Neural cell (in vitro differentiated cells): ENCODE results near the gene NELL1. TPM values are rescaled to one million over a fixed set of nuclear protein-coding genes. Genes with fewer than 3 reads are reported as not detected.

Source experiments
- H2AFZ ChIP-seq: fragments of 200-600, 300-800 bp; sonication (generic), shearing (Covaris generic); 2 replicates; pipeline ENCODE4 v1.6.0; 2014; ENCODE audit warnings: low read depth, mild to moderate bottlenecking, antibody characterized with exemption, low read length, moderate library complexity
- H3F3A ChIP-seq: fragments of 200-600 bp; shearing (Covaris generic); 2 replicates; pipeline ENCODE4 v1.6.1; 2016; ENCODE audit warnings: mild to moderate bottlenecking, moderate library complexity, mixed read lengths, antibody characterized with exemption, low read length; ENCODE audit not compliant: insufficient read depth, poor library complexity, severe bottlenecking
- H3K27ac ChIP-seq: fragments of 200-600, 300-800 bp; sonication (generic), shearing (Covaris generic); 2 replicates; pipeline ENCODE4 v1.5.1; 2014; ENCODE audit warnings: mild to moderate bottlenecking, low read length, moderate library complexity
- H3K27me3 ChIP-seq: fragments of 300-800, 200-600 bp; sonication (generic), shearing (Covaris generic); 2 replicates; pipeline ENCODE4 v1.6.0; 2014; ENCODE audit warnings: mild to moderate bottlenecking, low read depth, low read length, moderate library complexity; ENCODE audit not compliant: insufficient read depth
- H3K36me3 ChIP-seq: fragments of 300-800, 200-600 bp; sonication (generic), shearing (Covaris generic); 2 replicates; pipeline ENCODE4 v1.5.1; 2014; ENCODE audit warnings: mild to moderate bottlenecking, antibody characterized with exemption, low read length, moderate library complexity; ENCODE audit not compliant: insufficient read depth
- H3K4me2 ChIP-seq: fragments of 300-800, 200-600 bp; sonication (generic), shearing (Covaris generic); 2 replicates; pipeline ENCODE4 v1.6.0; 2014; ENCODE audit warnings: mild to moderate bottlenecking, low read length
- H3K4me3 ChIP-seq: fragments of 300-800, 200-600 bp; sonication (generic), shearing (Covaris generic); 2 replicates; pipeline ENCODE4 v1.5.1; 2014; ENCODE audit warnings: mild to moderate bottlenecking, low read length, moderate library complexity
- H3K79me2 ChIP-seq: fragments of 200-600 bp; shearing (Covaris generic); replicated peaks from 2 replicates; pipeline ENCODE4 v1.6.0; 2014; ENCODE audit warnings: mild to moderate bottlenecking, low read length, moderate library complexity; ENCODE audit not compliant: insufficient read depth
- H3K9ac ChIP-seq: fragments of 300-800, 200-600 bp; sonication (generic), shearing (Covaris generic); 2 replicates; pipeline ENCODE4 v1.6.1; 2016; ENCODE audit warnings: mild to moderate bottlenecking, low read length, mixed read lengths
- H3K9me2 ChIP-seq: fragments of 200-600 bp; shearing (Covaris generic); 2 replicates; pipeline ENCODE4 v1.6.1; 2016; ENCODE audit warnings: mild to moderate bottlenecking, low read length, mixed read lengths; ENCODE audit not compliant: insufficient read depth
- H3K9me3 ChIP-seq: fragments of 200-600, 300-800 bp; sonication (generic), shearing (Covaris generic); 2 replicates; pipeline ENCODE4 v1.6.1; 2016; ENCODE audit warnings: mild to moderate bottlenecking, mixed run types, low read length, moderate library complexity, mixed read lengths
- H4K20me1 ChIP-seq: fragments of 200-600 bp; shearing (Covaris generic); 2 replicates; pipeline ENCODE4 v1.6.1; 2016; ENCODE audit warnings: mild to moderate bottlenecking, mixed run types; ENCODE audit not compliant: insufficient read depth
- EP300 ChIP-seq: fragments of 450-650 bp; conservative IDR thresholded peaks from 2 replicates; pipeline ENCODE4 v1.6.1; 2014; ENCODE audit warnings: antibody characterized with exemption, mild to moderate bottlenecking, moderate library complexity; ENCODE audit not compliant: poor library complexity, severe bottlenecking
- EZH2 ChIP-seq: fragments of 200-600, 300-800 bp; shearing (Covaris generic), sonication (generic); IDR thresholded peaks from 2 replicates; pipeline ENCODE4 v1.6.1; 2014; ENCODE audit warnings: antibody characterized with exemption, low read length, borderline replicate concordance, mild to moderate bottlenecking; ENCODE audit not compliant: insufficient read depth, poor library complexity, severe bottlenecking
- MXI1 ChIP-seq: fragments of 450-650 bp; conservative IDR thresholded peaks from 2 replicates; pipeline ENCODE4 v1.6.1; 2014; ENCODE audit warnings: antibody characterized with exemption, mild to moderate bottlenecking; ENCODE audit not compliant: poor library complexity, severe bottlenecking
- POLR2AphosphoS5 ChIP-seq: IDR thresholded peaks from 2 replicates; pipeline ENCODE4 v1.6.1; 2012
- RAD21 ChIP-seq: fragments of 450-650 bp; conservative IDR thresholded peaks from 2 replicates; pipeline ENCODE4 v1.6.1; 2014; ENCODE audit warnings: antibody characterized with exemption, mild to moderate bottlenecking, moderate library complexity
- SMC3 ChIP-seq: fragments of 450-650 bp; conservative IDR thresholded peaks from 2 replicates; pipeline ENCODE4 v1.6.1; 2014; ENCODE audit warnings: antibody characterized with exemption, mild to moderate bottlenecking, moderate library complexity; ENCODE audit not compliant: poor library complexity
- TAF1 ChIP-seq: IDR thresholded peaks from 2 replicates; pipeline ENCODE4 v1.6.1; 2012; ENCODE audit warnings: low read depth
- polyA plus RNA-seq: library from polyadenylated mRNA; depleted of rRNA; stranded (reverse); fragments of >200 nt; gene quantifications from 2 replicates; pipeline ENCODE4 v1.2.3, GENCODE V29; 2014
- TF ChIP-seq, protein P1 (sequence below): IDR thresholded peaks from 2 replicates; pipeline ENCODE4 v1.6.1; 2012; ENCODE audit warnings: borderline replicate concordance
- TF ChIP-seq, protein P2 (sequence below): fragments of 450-650 bp; IDR thresholded peaks from 2 replicates; pipeline ENCODE4 v1.5.1; 2014; ENCODE audit warnings: antibody characterized with exemption, mild to moderate bottlenecking, moderate library complexity; ENCODE audit not compliant: poor library complexity, severe bottlenecking

NELL1 gene
- polyA plus RNA-seq, 1 donor from 2014 or later = 70.4 TPM

DNA sequence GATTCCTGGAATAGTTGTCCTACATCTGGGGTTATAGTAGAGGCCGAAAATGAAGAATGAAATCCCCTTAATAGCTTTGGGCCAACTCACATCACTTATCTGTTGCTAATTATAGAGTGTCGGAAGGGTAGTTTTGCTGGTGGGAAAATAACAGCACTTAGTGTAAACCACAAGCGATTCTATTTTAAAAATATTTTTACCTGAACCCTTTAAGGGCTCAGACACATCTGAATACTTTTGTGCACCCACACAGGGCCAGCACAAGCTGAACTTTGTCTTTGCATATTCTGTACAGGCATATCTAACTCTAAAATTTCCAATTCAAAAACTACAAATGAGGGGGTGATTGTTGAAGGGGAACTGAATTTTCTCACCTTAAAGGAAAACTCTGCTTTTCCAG lies 42.4 kb upstream of the NELL1 start:
- H3K27me3 ChIP-seq = no peaks in the 10 kb centered on the region
- H3F3A ChIP-seq = no peaks in the 10 kb centered on the region
- no peak overlapping the region for H3K27ac ChIP-seq
- H3K4me2 ChIP-seq = no peak overlapping the region
- TF ChIP-seq TAF1 (no peak), SMC3 (no peak), RAD21 (no peak), MXI1 (no peak)
- TF ChIP-seq, protein P1, sequence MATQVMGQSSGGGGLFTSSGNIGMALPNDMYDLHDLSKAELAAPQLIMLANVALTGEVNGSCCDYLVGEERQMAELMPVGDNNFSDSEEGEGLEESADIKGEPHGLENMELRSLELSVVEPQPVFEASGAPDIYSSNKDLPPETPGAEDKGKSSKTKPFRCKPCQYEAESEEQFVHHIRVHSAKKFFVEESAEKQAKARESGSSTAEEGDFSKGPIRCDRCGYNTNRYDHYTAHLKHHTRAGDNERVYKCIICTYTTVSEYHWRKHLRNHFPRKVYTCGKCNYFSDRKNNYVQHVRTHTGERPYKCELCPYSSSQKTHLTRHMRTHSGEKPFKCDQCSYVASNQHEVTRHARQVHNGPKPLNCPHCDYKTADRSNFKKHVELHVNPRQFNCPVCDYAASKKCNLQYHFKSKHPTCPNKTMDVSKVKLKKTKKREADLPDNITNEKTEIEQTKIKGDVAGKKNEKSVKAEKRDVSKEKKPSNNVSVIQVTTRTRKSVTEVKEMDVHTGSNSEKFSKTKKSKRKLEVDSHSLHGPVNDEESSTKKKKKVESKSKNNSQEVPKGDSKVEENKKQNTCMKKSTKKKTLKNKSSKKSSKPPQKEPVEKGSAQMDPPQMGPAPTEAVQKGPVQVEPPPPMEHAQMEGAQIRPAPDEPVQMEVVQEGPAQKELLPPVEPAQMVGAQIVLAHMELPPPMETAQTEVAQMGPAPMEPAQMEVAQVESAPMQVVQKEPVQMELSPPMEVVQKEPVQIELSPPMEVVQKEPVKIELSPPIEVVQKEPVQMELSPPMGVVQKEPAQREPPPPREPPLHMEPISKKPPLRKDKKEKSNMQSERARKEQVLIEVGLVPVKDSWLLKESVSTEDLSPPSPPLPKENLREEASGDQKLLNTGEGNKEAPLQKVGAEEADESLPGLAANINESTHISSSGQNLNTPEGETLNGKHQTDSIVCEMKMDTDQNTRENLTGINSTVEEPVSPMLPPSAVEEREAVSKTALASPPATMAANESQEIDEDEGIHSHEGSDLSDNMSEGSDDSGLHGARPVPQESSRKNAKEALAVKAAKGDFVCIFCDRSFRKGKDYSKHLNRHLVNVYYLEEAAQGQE = no peak
- H4K20me1 ChIP-seq = no peaks in the 10 kb centered on the region
- H3K4me3 ChIP-seq = no peak overlapping the region
- H3K9me3 ChIP-seq = no peaks in the 10 kb centered on the region
- no peaks in the 10 kb centered on the region for H3K79me2 ChIP-seq
- no peaks in the 10 kb centered on the region for H3K36me3 ChIP-seq
- no peak overlapping the region for H3K9ac ChIP-seq
- H3K9me2 ChIP-seq = no peaks in the 10 kb centered on the region
- no peak overlapping the region for H2AFZ ChIP-seq

DNA sequence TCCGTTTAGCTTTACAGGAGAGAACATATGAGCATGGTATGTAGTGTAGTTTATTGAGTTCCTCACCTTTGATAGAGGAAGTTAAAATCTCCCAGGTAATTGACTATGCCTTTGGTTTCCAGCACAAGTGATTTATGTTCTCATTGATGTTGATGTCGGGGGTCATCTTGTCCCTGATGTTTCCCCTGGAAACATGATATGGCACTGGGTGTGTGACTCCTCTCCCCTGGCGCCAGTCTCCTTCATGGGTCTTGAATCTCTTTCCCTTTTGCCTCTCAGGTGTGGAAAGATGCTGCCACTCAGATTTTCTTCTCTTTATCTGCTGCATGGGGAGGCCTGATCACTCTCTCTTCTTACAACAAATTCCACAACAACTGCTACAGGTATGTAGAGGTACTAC lies 41.7 kb upstream of the NELL1 start:
- H3K4me3 ChIP-seq = no peak overlapping the region
- no peaks in the 10 kb centered on the region for H4K20me1 ChIP-seq
- H3K27ac ChIP-seq = no peak overlapping the region
- H3K9me2 ChIP-seq = no peaks in the 10 kb centered on the region
- H3F3A ChIP-seq = no peaks in the 10 kb centered on the region
- H2AFZ ChIP-seq = no peak overlapping the region
- no peaks in the 10 kb centered on the region for H3K79me2 ChIP-seq
- H3K36me3 ChIP-seq = no peaks in the 10 kb centered on the region
- no peak overlapping the region for H3K9ac ChIP-seq
- no peaks in the 10 kb centered on the region for H3K9me3 ChIP-seq
- TF ChIP-seq POLR2AphosphoS5 (no peak), MXI1 (no peak), RAD21 (no peak)
- TF ChIP-seq, protein P1 = no peak
- no peak overlapping the region for H3K4me2 ChIP-seq
- H3K27me3 ChIP-seq = no peaks in the 10 kb centered on the region

DNA sequence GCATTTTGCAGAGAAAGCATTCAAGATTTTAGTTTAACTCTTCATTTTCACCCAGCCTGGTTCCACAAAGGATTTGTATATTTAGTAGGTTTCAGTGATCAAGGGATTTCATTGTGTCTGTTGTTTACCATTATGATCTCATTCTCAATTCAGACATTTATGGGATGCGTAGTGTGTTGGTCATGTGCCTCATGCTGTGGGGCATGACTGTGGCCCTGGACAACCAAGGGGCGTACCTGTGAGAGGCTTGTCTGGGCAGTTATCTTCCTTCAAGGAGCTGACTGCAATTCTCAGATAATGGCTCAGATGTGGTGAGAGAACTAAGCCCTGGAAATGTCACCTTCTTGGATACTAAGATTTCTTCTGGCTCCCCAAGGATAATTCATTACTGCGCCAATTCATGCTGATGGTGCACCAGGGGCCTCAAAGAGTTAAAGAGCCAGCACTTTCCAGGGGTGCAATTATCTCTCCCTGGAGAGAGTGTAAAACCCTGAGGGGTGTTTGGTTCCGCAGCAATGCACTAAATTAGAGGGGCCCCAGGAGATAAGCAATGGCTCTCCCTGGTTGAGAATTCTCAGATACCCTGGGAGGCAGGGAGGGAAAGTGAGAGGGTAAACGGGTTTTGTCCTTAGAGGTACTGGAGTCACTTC lies 37.7 kb upstream of the NELL1 start:
- no peaks in the 10 kb centered on the region for H3K9me3 ChIP-seq
- no peaks in the 10 kb centered on the region for H3F3A ChIP-seq
- H2AFZ ChIP-seq = no peak overlapping the region
- no peaks in the 10 kb centered on the region for H3K27me3 ChIP-seq
- H4K20me1 ChIP-seq = no peaks in the 10 kb centered on the region
- no peaks in the 10 kb centered on the region for H3K36me3 ChIP-seq
- H3K27ac ChIP-seq = no peak overlapping the region
- H3K9ac ChIP-seq = no peak overlapping the region
- no peaks in the 10 kb centered on the region for H3K79me2 ChIP-seq
- H3K9me2 ChIP-seq = no peaks in the 10 kb centered on the region
- no peak overlapping the region for H3K4me3 ChIP-seq
- H3K4me2 ChIP-seq = no peak overlapping the region
- TF ChIP-seq RAD21 = no peak
- TF ChIP-seq, protein P1 = no peak
- TF ChIP-seq EP300 = no peak
- TF ChIP-seq SMC3 = no peak
- TF ChIP-seq, protein P2, sequence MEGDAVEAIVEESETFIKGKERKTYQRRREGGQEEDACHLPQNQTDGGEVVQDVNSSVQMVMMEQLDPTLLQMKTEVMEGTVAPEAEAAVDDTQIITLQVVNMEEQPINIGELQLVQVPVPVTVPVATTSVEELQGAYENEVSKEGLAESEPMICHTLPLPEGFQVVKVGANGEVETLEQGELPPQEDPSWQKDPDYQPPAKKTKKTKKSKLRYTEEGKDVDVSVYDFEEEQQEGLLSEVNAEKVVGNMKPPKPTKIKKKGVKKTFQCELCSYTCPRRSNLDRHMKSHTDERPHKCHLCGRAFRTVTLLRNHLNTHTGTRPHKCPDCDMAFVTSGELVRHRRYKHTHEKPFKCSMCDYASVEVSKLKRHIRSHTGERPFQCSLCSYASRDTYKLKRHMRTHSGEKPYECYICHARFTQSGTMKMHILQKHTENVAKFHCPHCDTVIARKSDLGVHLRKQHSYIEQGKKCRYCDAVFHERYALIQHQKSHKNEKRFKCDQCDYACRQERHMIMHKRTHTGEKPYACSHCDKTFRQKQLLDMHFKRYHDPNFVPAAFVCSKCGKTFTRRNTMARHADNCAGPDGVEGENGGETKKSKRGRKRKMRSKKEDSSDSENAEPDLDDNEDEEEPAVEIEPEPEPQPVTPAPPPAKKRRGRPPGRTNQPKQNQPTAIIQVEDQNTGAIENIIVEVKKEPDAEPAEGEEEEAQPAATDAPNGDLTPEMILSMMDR = no peak
- TF ChIP-seq EZH2 = no peak
- TF ChIP-seq TAF1 = no peak
- TF ChIP-seq POLR2AphosphoS5 = no peak
